ENCODE results near the gene SDHB. TPM values are rescaled to one million over a fixed set of nuclear protein-coding genes. Genes with fewer than 3 reads are reported as not detected.

Gene SDHB
- polyA plus RNA-seq, 1 of the 3 experiments (the other 2 are of a cell fraction), result 128 TPM

DNA sequence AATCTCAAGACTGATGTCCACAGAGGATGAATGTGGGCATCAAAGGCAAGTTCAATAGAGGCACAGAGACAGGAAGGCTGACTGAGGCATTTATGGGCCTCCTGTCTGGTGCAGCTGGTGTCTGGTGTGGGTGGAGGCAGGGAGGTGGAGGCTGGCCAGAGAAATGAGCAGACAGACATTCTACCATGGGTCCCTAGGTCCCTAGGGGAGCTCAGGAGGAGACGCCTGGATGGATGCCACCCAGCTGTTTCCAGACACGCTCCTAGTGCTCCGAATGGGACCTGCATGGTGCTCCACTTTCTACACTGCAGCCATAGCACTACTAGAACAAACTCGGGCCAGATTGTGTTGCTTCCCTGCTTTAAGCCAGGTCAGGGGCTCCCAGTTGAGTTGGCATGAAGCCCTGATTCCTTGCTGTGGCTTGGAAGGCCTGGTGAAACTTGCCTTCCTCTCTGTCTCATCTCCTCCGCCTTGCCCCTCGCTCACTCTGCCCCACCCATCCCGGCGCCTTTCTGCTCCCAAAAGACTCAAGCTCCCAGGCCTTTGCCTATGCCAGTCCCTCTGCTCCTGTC, 40.1 kb upstream of the SDHB start (continued):
- TF ChIP-seq REST (IDR thresholded peaks at IDR 0.05; ENCODE audit: low read depth, low read length), result no peak
- TF ChIP-seq YY1 (IDR thresholded peaks at IDR 0.05; ENCODE audit: low read depth), result no peak

- WGBS (ENCODE audit: low lambda C conversion rate), result 70% methylated on average over 7 of the region's 7 CpGs
- H3K9me2 ChIP-seq, result no peaks in the 10 kb centered on the region
- no peak overlapping the region for H3K4me3 ChIP-seq (ENCODE audit: low read depth in 2 of 2, low read length in 1 of 2)
- no peaks in the 10 kb centered on the region for H3F3A ChIP-seq (replicated peaks; ENCODE audit: insufficient read depth)
- H4K20me1 ChIP-seq (ENCODE audit: insufficient read depth), result no peaks in the 10 kb centered on the region
- no peaks in the 10 kb centered on the region for H3K27me3 ChIP-seq (ENCODE audit: insufficient read depth)
- H3K4me2 ChIP-seq, result no peak overlapping the region
- POLR2A ChIA-PET, result no interaction called here
- H3K27ac ChIP-seq (ENCODE audit: low read depth in 2 of 2, low read length in 1 of 2), result no peak overlapping the region
- CTCF ChIA-PET, result no interaction called here
- H3K79me2 ChIP-seq (ENCODE audit: insufficient read depth), result no peaks in the 10 kb centered on the region
- no peak overlapping the region for H3K9ac ChIP-seq
- no peaks in the 10 kb centered on the region for H3K4me1 ChIP-seq (ENCODE audit: control insufficient read depth in 1 of 2, insufficient read depth in 2 of 2, low read depth in 1 of 2, low read length in 1 of 2)
- no peak for DNase-seq
- H2AFZ ChIP-seq (ENCODE audit: low read depth), result no peak overlapping the region
- no peaks in the 10 kb centered on the region for H3K36me3 ChIP-seq (replicated peaks in 1 of 2; ENCODE audit: control insufficient read depth in 1 of 2, insufficient read depth in 2 of 2, low read length in 1 of 2)
- TF ChIP-seq, protein P1, sequence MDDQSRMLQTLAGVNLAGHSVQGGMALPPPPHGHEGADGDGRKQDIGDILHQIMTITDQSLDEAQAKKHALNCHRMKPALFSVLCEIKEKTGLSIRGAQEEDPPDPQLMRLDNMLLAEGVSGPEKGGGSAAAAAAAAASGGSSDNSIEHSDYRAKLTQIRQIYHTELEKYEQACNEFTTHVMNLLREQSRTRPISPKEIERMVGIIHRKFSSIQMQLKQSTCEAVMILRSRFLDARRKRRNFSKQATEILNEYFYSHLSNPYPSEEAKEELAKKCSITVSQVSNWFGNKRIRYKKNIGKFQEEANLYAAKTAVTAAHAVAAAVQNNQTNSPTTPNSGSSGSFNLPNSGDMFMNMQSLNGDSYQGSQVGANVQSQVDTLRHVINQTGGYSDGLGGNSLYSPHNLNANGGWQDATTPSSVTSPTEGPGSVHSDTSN (IDR thresholded peaks at IDR 0.05), result no peak
- TF ChIP-seq FOXM1 (IDR thresholded peaks at IDR 0.05; ENCODE audit: low read depth), result no peak
- no peak for TF ChIP-seq EZH2phosphoT487 (IDR thresholded peaks at IDR 0.05; ENCODE audit: borderline replicate concordance, low read depth)
- TF ChIP-seq MAX (IDR thresholded peaks at IDR 0.05; ENCODE audit: low read depth), result no peak
- no peak for TF ChIP-seq RXRA (IDR thresholded peaks at IDR 0.05; ENCODE audit: borderline replicate concordance, low read depth)
- no peak for TF ChIP-seq GABPA (IDR thresholded peaks at IDR 0.05; ENCODE audit: low read depth)
- TF ChIP-seq, protein P2, sequence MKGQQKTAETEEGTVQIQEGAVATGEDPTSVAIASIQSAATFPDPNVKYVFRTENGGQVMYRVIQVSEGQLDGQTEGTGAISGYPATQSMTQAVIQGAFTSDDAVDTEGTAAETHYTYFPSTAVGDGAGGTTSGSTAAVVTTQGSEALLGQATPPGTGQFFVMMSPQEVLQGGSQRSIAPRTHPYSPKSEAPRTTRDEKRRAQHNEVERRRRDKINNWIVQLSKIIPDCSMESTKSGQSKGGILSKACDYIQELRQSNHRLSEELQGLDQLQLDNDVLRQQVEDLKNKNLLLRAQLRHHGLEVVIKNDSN (IDR thresholded peaks at IDR 0.05; ENCODE audit: borderline replicate concordance, low read depth), result no peak
- TF ChIP-seq RAD21 (IDR thresholded peaks at IDR 0.05; ENCODE audit: low read length), result no peak
- TF ChIP-seq CHD2 (IDR thresholded peaks at IDR 0.05; ENCODE audit: low read length, partially characterized antibody), result no peak
- no peak for TF ChIP-seq RFX5 (IDR thresholded peaks at IDR 0.05; ENCODE audit: low read length)
- TF ChIP-seq, protein P3, sequence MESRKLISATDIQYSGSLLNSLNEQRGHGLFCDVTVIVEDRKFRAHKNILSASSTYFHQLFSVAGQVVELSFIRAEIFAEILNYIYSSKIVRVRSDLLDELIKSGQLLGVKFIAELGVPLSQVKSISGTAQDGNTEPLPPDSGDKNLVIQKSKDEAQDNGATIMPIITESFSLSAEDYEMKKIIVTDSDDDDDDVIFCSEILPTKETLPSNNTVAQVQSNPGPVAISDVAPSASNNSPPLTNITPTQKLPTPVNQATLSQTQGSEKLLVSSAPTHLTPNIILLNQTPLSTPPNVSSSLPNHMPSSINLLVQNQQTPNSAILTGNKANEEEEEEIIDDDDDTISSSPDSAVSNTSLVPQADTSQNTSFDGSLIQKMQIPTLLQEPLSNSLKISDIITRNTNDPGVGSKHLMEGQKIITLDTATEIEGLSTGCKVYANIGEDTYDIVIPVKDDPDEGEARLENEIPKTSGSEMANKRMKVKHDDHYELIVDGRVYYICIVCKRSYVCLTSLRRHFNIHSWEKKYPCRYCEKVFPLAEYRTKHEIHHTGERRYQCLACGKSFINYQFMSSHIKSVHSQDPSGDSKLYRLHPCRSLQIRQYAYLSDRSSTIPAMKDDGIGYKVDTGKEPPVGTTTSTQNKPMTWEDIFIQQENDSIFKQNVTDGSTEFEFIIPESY (IDR thresholded peaks at IDR 0.05; ENCODE audit: borderline replicate concordance, low read depth), result no peak
- no peak for TF ChIP-seq IRF3 (IDR thresholded peaks at IDR 0.05; ENCODE audit: low read depth, low read length)
- TF ChIP-seq TCF12 (IDR thresholded peaks at IDR 0.05), result no peak
- TF ChIP-seq MXI1 (IDR thresholded peaks at IDR 0.05; ENCODE audit: low read depth, low read length), result no peak
- no peak for TF ChIP-seq CTCF (IDR thresholded peaks at IDR 0.05)
- H3K9me3 ChIP-seq, result no peaks in the 10 kb centered on the region
These were observed 37.4 kb upstream of the SDHB start for GRCh38 chr1:17091252-17091651.
